GM12865 (cell line): Measurements from ENCODE around the gene ZNF608.

Experiments
- DNase-seq: peaks from one replicate; pipeline ENCODE4 v3.0.0; 2010; ENCODE audit warnings: low read depth
- H3K4me3 ChIP-seq: 2 replicates; pipeline ENCODE4 v1.5.1; 2011; ENCODE audit warnings: mild to moderate bottlenecking, low read depth, low read length, control low read depth
- CTCF ChIP-seq: IDR thresholded peaks from 2 replicates; pipeline ENCODE4 v1.5.1; 2011; ENCODE audit warnings: low read length, control low read depth, low read depth, inconsistent platforms; ENCODE audit not compliant: insufficient read depth; ENCODE audit errors: missing control alignments

The ZNF608 gene

DNA sequence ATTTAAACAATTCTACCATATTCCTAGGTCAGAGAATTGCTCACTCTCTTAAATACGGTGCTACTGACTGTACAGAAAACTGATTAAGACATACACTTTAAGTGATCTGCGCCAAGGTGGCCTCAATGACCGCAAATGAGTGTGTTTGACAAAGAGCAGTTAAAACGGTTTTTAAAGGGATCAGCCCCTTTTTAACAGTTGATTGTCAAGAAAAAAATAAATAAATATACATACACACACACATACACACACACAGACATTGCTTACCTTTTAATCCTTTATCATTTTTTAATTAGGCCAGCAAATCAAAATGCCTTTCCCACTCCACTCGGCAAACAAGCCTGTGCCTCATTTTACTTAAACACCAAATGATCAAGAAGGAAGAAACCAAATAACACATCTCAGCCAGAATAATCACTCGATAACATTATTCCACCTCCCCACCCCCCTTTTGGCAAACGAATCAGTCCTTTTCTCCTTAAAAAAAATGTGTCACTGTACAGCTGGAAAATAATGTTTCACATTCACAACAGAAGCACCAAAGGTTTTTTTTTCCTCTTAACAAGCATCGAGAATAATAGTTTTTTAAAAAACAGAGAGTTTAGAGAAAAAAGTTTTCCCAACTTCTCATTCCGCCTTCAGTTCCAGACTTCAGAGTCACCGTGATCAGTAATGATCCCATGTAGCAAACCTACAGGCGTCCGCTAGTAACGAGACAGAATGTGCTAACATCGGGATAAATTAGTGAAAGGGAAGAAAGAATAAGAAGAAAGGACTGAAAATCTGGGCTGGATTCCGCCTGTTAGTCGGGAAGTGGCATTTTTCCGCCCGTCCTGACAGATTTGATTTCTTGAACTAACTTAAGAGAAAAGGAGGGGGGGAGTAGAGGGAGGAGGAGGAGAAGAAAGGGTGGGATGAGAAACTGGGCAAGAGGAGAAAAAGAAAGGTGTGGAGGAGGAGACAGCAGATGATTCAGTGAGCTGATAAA is at the start of gene ZNF608:
TSS of gene ZNF608 (minus strand) at position 712 of the 988 bp plus-strand sequence. CDS start 1,650 bp downstream, outside the sequence.
- peak; percentile 72 for DNase-seq
- TF ChIP-seq CTCF: no peak
- peak within 1 kb of the TSS; percentile 95 for H3K4me3 ChIP-seq

DNA sequence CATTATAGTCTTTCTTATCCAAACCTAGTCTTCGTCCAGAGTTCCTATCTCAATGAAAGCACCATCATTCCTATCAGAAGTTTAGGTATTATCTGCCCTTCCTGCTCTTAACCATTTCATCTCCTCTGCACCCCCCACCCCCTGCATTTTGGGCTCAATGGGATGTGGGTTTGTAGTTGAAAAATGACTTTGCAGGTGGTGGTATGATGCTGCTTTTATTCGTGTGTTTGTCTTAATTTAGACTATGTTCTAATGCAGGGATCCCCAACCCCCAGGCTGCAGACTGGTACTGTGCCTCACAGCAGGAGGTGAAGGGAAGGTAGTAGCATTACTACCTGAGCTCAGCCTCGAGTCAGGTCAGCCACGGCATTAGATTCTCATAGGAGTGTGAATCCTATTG is 49.4 kb upstream of the ZNF608 start:
- no peak for TF ChIP-seq CTCF
- DNase-seq: peak; percentile 59
- no peak overlapping the region for H3K4me3 ChIP-seq

GRCh38 chr5:124790895-124791732 is 44.7 kb upstream of the ZNF608 start:
- H3K4me3 ChIP-seq: no peak overlapping the region
- no peak for DNase-seq
- TF ChIP-seq CTCF: no peak

DNA sequence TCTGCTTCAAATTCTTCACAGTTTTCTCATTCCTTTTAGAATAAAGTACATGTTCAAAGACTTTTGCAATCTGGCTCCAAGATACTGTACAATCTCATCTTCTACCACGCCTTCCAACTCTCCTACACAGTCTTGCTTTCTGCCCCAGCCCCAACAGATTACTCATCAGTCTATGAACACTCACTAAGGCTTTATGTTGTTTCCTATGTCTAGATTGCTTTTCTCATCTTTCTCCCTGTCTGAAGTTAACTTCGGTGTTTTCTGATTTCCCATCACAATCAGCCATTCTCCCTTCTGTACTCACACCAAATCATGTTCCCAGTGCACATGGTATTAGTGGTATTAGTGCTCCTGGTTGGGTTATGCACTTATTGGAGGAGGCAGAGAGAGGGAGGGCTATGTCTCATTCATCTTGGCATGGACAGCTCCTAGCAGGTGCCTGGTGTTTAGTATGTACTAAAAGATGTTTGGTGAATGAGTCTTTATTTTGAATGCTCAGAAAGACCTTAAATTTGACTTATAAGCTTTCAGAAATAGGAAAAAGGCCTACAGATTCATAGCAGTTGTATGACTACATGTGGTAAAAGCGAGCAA is 44.0 kb upstream of the ZNF608 start:
- no peak overlapping the region for H3K4me3 ChIP-seq
- no peak for TF ChIP-seq CTCF
- no peak for DNase-seq

DNA sequence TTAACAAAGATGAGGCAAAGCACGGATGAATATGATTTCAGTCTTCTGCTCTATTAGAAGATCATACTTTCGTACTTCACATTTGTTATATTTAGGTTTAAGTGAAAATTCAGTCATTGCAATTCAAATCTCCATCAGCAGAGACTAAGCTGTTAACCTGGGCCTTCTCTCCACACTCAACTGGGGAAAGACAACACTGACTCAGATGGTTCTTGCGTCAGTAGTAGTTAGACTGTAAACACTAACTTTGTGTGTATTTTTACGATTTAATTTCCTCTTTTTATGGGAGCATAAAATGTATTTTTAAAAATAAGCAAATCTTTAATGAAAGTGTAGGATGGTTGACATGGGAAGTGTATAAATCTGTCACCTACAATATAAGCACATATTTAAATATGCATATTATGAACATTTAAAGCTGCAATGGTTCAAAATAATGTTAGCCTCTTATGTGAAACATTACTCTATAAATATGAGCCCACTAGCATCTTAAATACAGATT is 42.7 kb upstream of the ZNF608 start:
- no peak for DNase-seq
- H3K4me3 ChIP-seq: no peak overlapping the region
- TF ChIP-seq CTCF: no peak

GRCh38 chr5:124783794-124784193 is 37.4 kb upstream of the ZNF608 start:
- no peak for TF ChIP-seq CTCF
- no peak overlapping the region for H3K4me3 ChIP-seq
- DNase-seq: no peak
